Peyer's patch (tissue), 4 donors: ENCODE data around the gene PLCL1.

Experiments used
- POLR2A ChIP-seq, 2 donors: fragments of 450-650 bp; IDR thresholded peaks; one replicate each; pipeline ENCODE4 v1.5.1; 2017; ENCODE audit warnings: antibody characterized with exemption in 2 of 2, mild to moderate bottlenecking in 2 of 2, moderate library complexity in 2 of 2
- TF ChIP-seq, protein P1 (sequence below), 6 experiments: fragments of 450-650 bp in 4 of 6; fragments of 200-600 bp in 2 of 6; sonication (generic) in 1 of 6; IDR thresholded peaks; one replicate each; pipeline ENCODE4 v1.5.1; 2017 to 2019; ENCODE audit warnings: antibody characterized with exemption in 6 of 6, mild to moderate bottlenecking in 3 of 6, moderate library complexity in 1 of 6

DNA sequence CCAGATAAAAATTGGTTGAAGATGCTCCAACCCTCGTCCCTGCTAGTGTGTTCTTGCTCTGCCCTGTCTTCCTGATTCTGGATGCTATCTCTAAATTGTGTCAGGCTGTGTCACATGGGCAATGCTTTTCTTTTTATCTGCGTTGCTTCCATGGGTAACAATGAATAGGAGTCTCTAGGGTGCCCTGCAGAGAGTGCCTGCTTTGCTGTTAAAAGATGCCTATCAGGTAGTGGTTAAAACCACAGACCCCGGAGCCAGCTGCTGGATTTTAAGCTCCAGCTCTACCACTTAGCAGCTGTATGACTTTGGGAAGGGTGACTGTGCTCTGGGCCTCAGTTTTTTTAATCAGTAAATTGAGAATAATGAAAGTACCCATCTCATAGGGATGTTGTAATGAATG, 340.3 kb downstream of the PLCL1 start:
- TF ChIP-seq, protein P1, sequence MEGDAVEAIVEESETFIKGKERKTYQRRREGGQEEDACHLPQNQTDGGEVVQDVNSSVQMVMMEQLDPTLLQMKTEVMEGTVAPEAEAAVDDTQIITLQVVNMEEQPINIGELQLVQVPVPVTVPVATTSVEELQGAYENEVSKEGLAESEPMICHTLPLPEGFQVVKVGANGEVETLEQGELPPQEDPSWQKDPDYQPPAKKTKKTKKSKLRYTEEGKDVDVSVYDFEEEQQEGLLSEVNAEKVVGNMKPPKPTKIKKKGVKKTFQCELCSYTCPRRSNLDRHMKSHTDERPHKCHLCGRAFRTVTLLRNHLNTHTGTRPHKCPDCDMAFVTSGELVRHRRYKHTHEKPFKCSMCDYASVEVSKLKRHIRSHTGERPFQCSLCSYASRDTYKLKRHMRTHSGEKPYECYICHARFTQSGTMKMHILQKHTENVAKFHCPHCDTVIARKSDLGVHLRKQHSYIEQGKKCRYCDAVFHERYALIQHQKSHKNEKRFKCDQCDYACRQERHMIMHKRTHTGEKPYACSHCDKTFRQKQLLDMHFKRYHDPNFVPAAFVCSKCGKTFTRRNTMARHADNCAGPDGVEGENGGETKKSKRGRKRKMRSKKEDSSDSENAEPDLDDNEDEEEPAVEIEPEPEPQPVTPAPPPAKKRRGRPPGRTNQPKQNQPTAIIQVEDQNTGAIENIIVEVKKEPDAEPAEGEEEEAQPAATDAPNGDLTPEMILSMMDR (IDR thresholded peaks at IDR 0.05), result no peak
- no peak for TF ChIP-seq POLR2A (IDR thresholded peaks at IDR 0.05)
